H1 (cell line): Measurements from ENCODE around the gene HDAC7. TPM values are rescaled to one million over a fixed set of nuclear protein-coding genes. Genes with fewer than 3 reads are reported as not detected.

Experiments used
- CTCF ChIA-PET: fragments of 300-600 bp; sonication (Branson Sonifier 250); formaldehyde crosslinking; loops from one replicate; lab custom pipeline; 2021; ENCODE audit not compliant: partially characterized antibody; lab: Charles Lee
- POLR2A ChIA-PET: fragments of 300-600 bp; sonication (Branson Sonifier 250); formaldehyde crosslinking; loops from one replicate; lab custom pipeline; 2021; ENCODE audit warnings: inconsistent platforms; ENCODE audit not compliant: partially characterized antibody; lab: Charles Lee
- DNase-seq, 2 experiments: peaks; one replicate each; pipeline versions ENCODE4 v3.0.0 to v3.0.0-alpha.2; 2010 to 2022; ENCODE audit warnings: low spot score in 2 of 2, low read depth in 1 of 2, mixed read lengths in 1 of 2
- FAIRE-seq: peaks from 2 replicates; lab custom pipeline; 2011; peaks lifted over from hg19 to GRCh38; lab: Jason Lieb, UNC
- H2AFZ ChIP-seq: 2 replicates; pipeline ENCODE4 v1.8.1; 2012; ENCODE audit warnings: low read length, inconsistent platforms
- H2AK5ac ChIP-seq: 2 replicates; pipeline ENCODE4 v1.6.1; 2013; ENCODE audit warnings: low read depth, low read length
- H2BK120ac ChIP-seq: replicated peaks from 2 replicates; pipeline ENCODE3; 2013; ENCODE audit warnings: low read depth, low read length, inconsistent platforms
- H2BK12ac ChIP-seq: 2 replicates; pipeline ENCODE4 v1.6.1; 2013; ENCODE audit warnings: low read depth, low read length
- H2BK15ac ChIP-seq: 2 replicates; pipeline ENCODE4 v1.6.1; 2013; ENCODE audit warnings: low read length
- H2BK20ac ChIP-seq: 2 replicates; pipeline ENCODE4 v1.6.1; 2013; ENCODE audit warnings: low read length
- H2BK5ac ChIP-seq: 2 replicates; pipeline ENCODE4 v1.6.1; 2013; ENCODE audit warnings: low read depth, low read length
- H3K14ac ChIP-seq: 2 replicates; pipeline ENCODE4 v1.6.1; 2013; ENCODE audit warnings: inconsistent platforms; ENCODE audit not compliant: insufficient read length
- H3K18ac ChIP-seq: 2 replicates; pipeline ENCODE4 v1.6.1; 2013; ENCODE audit warnings: low read length; ENCODE audit errors: extremely low read depth
- H3K23ac ChIP-seq: 2 replicates; pipeline ENCODE4 v1.6.1; 2013; ENCODE audit warnings: inconsistent platforms; ENCODE audit not compliant: insufficient read length
- H3K23me2 ChIP-seq: 2 replicates; pipeline ENCODE4 v1.6.1; 2013; ENCODE audit warnings: low read depth, low read length
- H3K27ac ChIP-seq: 2 replicates; pipeline ENCODE4 v1.6.1; 2011; ENCODE audit warnings: low read depth, low read length, inconsistent platforms
- H3K27me3 ChIP-seq, 4 experiments: replicated peaks in 1 of 4; 1 replicate in 1 of 4; 2 replicates in 3 of 4; pipeline versions ENCODE4 v1.6.1 to v1.8.1; 2011 to 2013; ENCODE audit warnings: low read length in 3 of 4, mild to moderate bottlenecking in 3 of 4, inconsistent platforms in 2 of 4, mixed read lengths in 2 of 4, moderate library complexity in 1 of 4; ENCODE audit not compliant: control insufficient read depth in 3 of 4, insufficient read depth in 3 of 4; ENCODE audit errors: extremely low read depth in 1 of 4
- H3K36me3 ChIP-seq, 4 experiments: 2 replicates each; pipeline versions ENCODE4 v1.6.1 to v1.8.1; 2011 to 2013; ENCODE audit warnings: mild to moderate bottlenecking in 4 of 4, low read length in 3 of 4, moderate library complexity in 2 of 4, control low read depth in 1 of 4, inconsistent platforms in 1 of 4; ENCODE audit not compliant: insufficient read depth in 4 of 4, control insufficient read depth in 2 of 4
- H3K4ac ChIP-seq: replicated peaks from 2 replicates; pipeline ENCODE3; 2013; ENCODE audit warnings: low read length, low read depth, mixed read lengths, inconsistent platforms; ENCODE audit not compliant: insufficient read length
- H3K4me1 ChIP-seq, 4 experiments: replicated peaks in 1 of 4; 1 replicate in 1 of 4; 2 replicates in 3 of 4; pipeline versions ENCODE4 v1.6.1 to v1.8.1; 2011 to 2013; ENCODE audit warnings: low read length in 3 of 4, inconsistent platforms in 2 of 4, mixed read lengths in 1 of 4; ENCODE audit not compliant: insufficient read depth in 4 of 4, control insufficient read depth in 3 of 4
- H3K4me2 ChIP-seq, 2 experiments: 2 replicates each; pipeline versions ENCODE4 v1.6.1 to v1.8.1; 2011 to 2013; ENCODE audit warnings: low read depth in 2 of 2, low read length in 2 of 2, control low read depth in 1 of 2, inconsistent platforms in 1 of 2, mild to moderate bottlenecking in 1 of 2; ENCODE audit not compliant: insufficient read depth in 1 of 2
- H3K4me3 ChIP-seq, 4 experiments: fragments of 200-600, 300-600 bp in 1 of 4; sonication (generic), shearing (Covaris generic), sonication (Bioruptor Twin) in 1 of 4; 2 replicates each; pipeline versions ENCODE4 v1.5.1 to v1.8.1; 2011 to 2016; ENCODE audit warnings: low read length in 4 of 4, low read depth in 3 of 4, control low read depth in 2 of 4, inconsistent platforms in 2 of 4, mild to moderate bottlenecking in 2 of 4, mixed read lengths in 1 of 4, moderate library complexity in 1 of 4; ENCODE audit not compliant: insufficient read depth in 2 of 4; ENCODE audit errors: extremely low read depth in 1 of 4
- H3K56ac ChIP-seq: replicated peaks from 2 replicates; pipeline ENCODE3; 2013; ENCODE audit warnings: low read depth, mild to moderate bottlenecking, mixed read lengths, low read length, inconsistent platforms; ENCODE audit not compliant: insufficient read length
- H3K79me1 ChIP-seq: 2 replicates; pipeline ENCODE4 v1.6.1; 2013; ENCODE audit warnings: low read depth, low read length, control low read depth
- H3K79me2 ChIP-seq, 2 experiments: 2 replicates each; pipeline versions ENCODE4 v1.6.1 to v1.8.1; 2012 to 2013; ENCODE audit warnings: low read length in 2 of 2, mild to moderate bottlenecking in 2 of 2, inconsistent platforms in 1 of 2; ENCODE audit not compliant: insufficient read depth in 2 of 2, control insufficient read depth in 1 of 2
- H3K9ac ChIP-seq, 4 experiments: replicated peaks in 1 of 4; 1 replicate in 1 of 4; 2 replicates in 3 of 4; pipeline versions ENCODE4 v1.6.1 to v1.8.1; 2011 to 2013; ENCODE audit warnings: low read depth in 3 of 4, low read length in 3 of 4, control low read depth in 2 of 4, mild to moderate bottlenecking in 2 of 4, moderate library complexity in 2 of 4, inconsistent platforms in 1 of 4; ENCODE audit errors: extremely low read depth in 1 of 4
- H3K9me3 ChIP-seq, 2 experiments: 2 replicates each; pipeline versions ENCODE4 v1.6.1 to v1.8.1; 2012 to 2013; ENCODE audit warnings: mild to moderate bottlenecking in 2 of 2, moderate library complexity in 2 of 2, control low read depth in 1 of 2, inconsistent platforms in 1 of 2, low read depth in 1 of 2, low read length in 1 of 2, mixed read lengths in 1 of 2; ENCODE audit not compliant: insufficient read depth in 2 of 2
- H4K20me1 ChIP-seq, 2 experiments: replicated peaks in 1 of 2; 2 replicates each; pipeline versions ENCODE3 to v1.8.1; 2011 to 2013; ENCODE audit warnings: inconsistent platforms in 2 of 2, low read length in 2 of 2, mild to moderate bottlenecking in 1 of 2; ENCODE audit not compliant: insufficient read depth in 2 of 2, control insufficient read depth in 1 of 2
- H4K5ac ChIP-seq: 2 replicates; pipeline ENCODE4 v1.6.1; 2013; ENCODE audit warnings: low read length, low read depth, mixed read lengths, inconsistent platforms; ENCODE audit not compliant: insufficient read length
- H4K8ac ChIP-seq: 2 replicates; pipeline ENCODE4 v1.8.0; 2013; ENCODE audit warnings: mild to moderate bottlenecking, moderate library complexity, low read length, inconsistent platforms; ENCODE audit not compliant: insufficient read depth; ENCODE audit errors: extremely low read depth
- H4K91ac ChIP-seq: replicated peaks from 2 replicates; pipeline ENCODE3; 2013; ENCODE audit warnings: low read length, mixed read lengths, inconsistent platforms; ENCODE audit not compliant: insufficient read length
- CTCF ChIP-seq, 3 experiments: IDR thresholded peaks; 1 replicate in 2 of 3; 2 replicates in 1 of 3; pipeline versions ENCODE4 v1.5.1 to v1.6.1; 2011; ENCODE audit warnings: low read length in 3 of 3, mild to moderate bottlenecking in 3 of 3, inconsistent platforms in 2 of 3, low read depth in 1 of 3, moderate library complexity in 1 of 3; ENCODE audit not compliant: insufficient read depth in 1 of 3; ENCODE audit errors: control extremely low read depth in 1 of 3
- GABPA ChIP-seq: IDR thresholded peaks from 2 replicates; pipeline ENCODE4 v1.6.1; 2011; ENCODE audit warnings: mild to moderate bottlenecking, low read length, moderate library complexity, borderline replicate concordance; ENCODE audit not compliant: insufficient read depth
- JUN ChIP-seq: IDR thresholded peaks from 2 replicates; pipeline ENCODE4 v1.6.1; 2011; ENCODE audit warnings: low read depth, mild to moderate bottlenecking, improper control_type of control experiment, low read length
- POLR2AphosphoS5 ChIP-seq: IDR thresholded peaks from 2 replicates; pipeline ENCODE4 v1.6.1; 2011; ENCODE audit warnings: low read depth, low read length
- RXRA ChIP-seq: IDR thresholded peaks from 2 replicates; pipeline ENCODE4 v1.6.1; 2011; ENCODE audit warnings: low read depth, mild to moderate bottlenecking, low read length, moderate library complexity; ENCODE audit not compliant: insufficient read depth
- SUZ12 ChIP-seq: fragments of 200-600 bp; sonication (generic); IDR thresholded peaks from 2 replicates; pipeline ENCODE4 v1.6.1; 2012; ENCODE audit warnings: mild to moderate bottlenecking, inconsistent platforms, low read length, moderate library complexity, mixed read lengths
- TEAD4 ChIP-seq: IDR thresholded peaks from 2 replicates; pipeline ENCODE4 v1.6.1; 2012; ENCODE audit warnings: low read depth, low read length, inconsistent platforms, mixed read lengths
- WGBS, 2 experiments: shearing (Covaris generic) in 1 of 2; methylation state at CpG; one replicate each; pipeline versions ENCODE4 v1.1.6 to v1.1.7; 2013 to 2015; ENCODE audit warnings: low lambda C conversion rate in 2 of 2, mixed read lengths in 2 of 2, inconsistent platforms in 1 of 2, low coverage in 1 of 2, missing lambda C conversion rate in 1 of 2; ENCODE audit not compliant: insufficient replicate concordance in 2 of 2, insufficient coverage in 1 of 2, insufficient read length in 1 of 2; ENCODE audit errors: extremely low coverage in 1 of 2, missing lambda C conversion rate in 1 of 2; 5-methylcytosine and 5-hydroxymethylcytosine counted together
- polyA plus RNA-seq, 7 experiments: library from polyadenylated mRNA; depleted of rRNA in 3 of 7; stranded (reverse) in 5 of 7; unstranded in 2 of 7; fragments of >200 nt in 5 of 7; fragments of 200-250 nt in 2 of 7; gene quantifications; 1 replicate in 5 of 7; 2 replicates in 1 of 7; 4 replicates in 1 of 7; pipeline versions ENCODE4 v1.2.1 to v1.2.3, GENCODE V29; 2011 to 2013; ENCODE audit warnings: missing spikeins in 2 of 7, mixed read lengths in 2 of 7
- total RNA-seq: library from RNA; stranded (reverse); fragmentation: NEBNext Ultra II Directional; extraction: Animal tissue kit (Norgen Biotek cat#: 25700); gene quantifications from 2 replicates; pipeline ENCODE4 v1.2.1, GENCODE V29; 2021

HDAC7 gene
- total and polyA plus RNA-seq, 2 of the 8 experiments (the other 6 are each of a cell fraction or from before 2014, with no cell fraction given) = 25.5 to 84.9 TPM

GRCh38 chr12:47855502-47855901 is 35.8 kb upstream of the HDAC7 start:
- Histone ChIP-seq H3K27me3 (peaks cover 0 to 2% (median 0%) of the 10 kb centered on the region in 4 experiments; a peak in 1 of 7 replicates), H4K5ac (no peak overlapping the region), H2AFZ (no peak overlapping the region), H3K4me3 (no peak overlapping the region), H3K23me2 (no peaks in the 10 kb centered on the region), H4K91ac (no peak overlapping the region), H3K23ac (no peak overlapping the region), H3K36me3 (no peaks in the 10 kb centered on the region), H4K20me1 (no peaks in the 10 kb centered on the region), H3K18ac (no peak overlapping the region), H2BK5ac (no peak overlapping the region), H3K9me3 (no peaks in the 10 kb centered on the region), H3K27ac (no peak overlapping the region), H3K4me1 (peaks cover 0 to 7% (median 3%) of the 10 kb centered on the region in 4 experiments; a peak in 3 of 7 replicates), H3K4ac (no peak overlapping the region), H3K79me2 (no peaks in the 10 kb centered on the region), H3K9ac (no peak overlapping the region), H2BK15ac (no peak overlapping the region), H3K79me1 (no peaks in the 10 kb centered on the region), H3K14ac (no peak overlapping the region), H2BK12ac (no peak overlapping the region), H2AK5ac (no peak overlapping the region), H3K56ac (no peak overlapping the region), H2BK120ac (no peak overlapping the region), H3K4me2 (no peak overlapping the region), H4K8ac (no peak overlapping the region), H2BK20ac (no peak overlapping the region)
- ChIA-PET CTCF (interaction anchor here (0.6 to 4.2 kb wide), 27 partner anchors 9 to 309 kb away, joined by 3 to 19 read pairs (median 3); no protein-coding TSS in a partner anchor), POLR2A (no interaction called here)
- TF ChIP-seq GABPA (no peak), POLR2AphosphoS5 (no peak), JUN (no peak), RXRA (peak; percentile 88; the same call in 1 of the 2 replicates), SUZ12 (no peak), CTCF (IDR thresholded peaks at IDR 0.05; ENCODE audit: control extremely low read depth in 1 of 3, insufficient read depth in 1 of 3, low read depth in 1 of 3, low read length in 3 of 3) (peak in 2 of 3 experiments; percentile 40 to 45; a peak in 2 of 4 replicates), TEAD4 (no peak)
- 81% methylated on average over 2 of the region's 2 CpGs; no CpG with 5 or more reads in 1 of the 2 experiments for WGBS, 2 experiments
- FAIRE-seq (no peak), DNase-seq (no peak)
